Activated naive CD8-positive, alpha-beta T cell treated with anti-CD3 and anti-CD28 coated beads, Interleukin-2, amount 10 ng/mL, durations not matched to agents 7 days and 5 days (primary cell): ENCODE measurements around the gene CEP112. TPM values are rescaled to one million over a fixed set of nuclear protein-coding genes. Genes with fewer than 3 reads are reported as not detected.

Experiments used
- ATAC-seq: fragments of 150-1000 bp; cut with Tn5 transposase; one replicate; pipeline ENCODE4 v1.10.0; 2021; ENCODE audit warnings: low read depth, moderate library complexity
- POLR2A ChIA-PET: fragments of 350-600 bp; sonication (Branson Sonifier 250); formaldehyde crosslinking; loops from one replicate; lab custom pipeline; 2021; ENCODE audit warnings: antibody characterized with exemption; lab: Charles Lee
- DNase-seq: peaks from one replicate; pipeline ENCODE4 v3.0.0; 2021
- H3K27ac Mint-ChIP-seq: one replicate; pipeline ENCODE4 v1.8.0; 2022; ENCODE audit warnings: mild to moderate bottlenecking, mixed read lengths
- H3K27me3 Mint-ChIP-seq: one replicate; pipeline ENCODE4 v1.8.0; 2022; ENCODE audit warnings: mild to moderate bottlenecking, moderate library complexity, mixed read lengths
- H3K36me3 Mint-ChIP-seq: one replicate; pipeline ENCODE4 v1.8.0; 2021; ENCODE audit warnings: mild to moderate bottlenecking, mixed read lengths
- H3K4me1 Mint-ChIP-seq: one replicate; pipeline ENCODE4 v1.8.0; 2021; ENCODE audit warnings: mixed read lengths
- H3K4me3 Mint-ChIP-seq: one replicate; pipeline ENCODE4 v1.8.0; 2022; ENCODE audit warnings: mild to moderate bottlenecking, moderate library complexity, mixed read lengths
- H3K9me3 Mint-ChIP-seq: one replicate; pipeline ENCODE4 v1.8.0; 2021; ENCODE audit warnings: mixed read lengths
- total RNA-seq, 2 experiments: library from RNA; stranded (reverse); gene quantifications; one replicate each; pipeline ENCODE4 v1.2.3, GENCODE V29; 2021

CEP112 gene
- total RNA-seq, 2 experiments from 2014 or later: 2.1 to 3.8 TPM

GRCh38 chr17:65876985-65877384, 314.9 kb downstream of the CEP112 start:
- no peak for ATAC-seq
- Mint-ChIP-seq H3K4me1 (no peaks in the 10 kb centered on the region), H3K27ac (no peak overlapping the region), H3K36me3 (no peaks in the 10 kb centered on the region), H3K9me3 (peaks cover 7% of the 10 kb centered on the region), H3K4me3 (no peak overlapping the region), H3K27me3 (peaks cover 14% of the 10 kb centered on the region)
- POLR2A ChIA-PET: no interaction called here
- DNase-seq: no peak

- Mint-ChIP-seq H3K4me3 (no peak overlapping the region), H3K36me3 (no peaks in the 10 kb centered on the region), H3K4me1 (no peaks in the 10 kb centered on the region), H3K27ac (no peak overlapping the region), H3K9me3 (no peaks in the 10 kb centered on the region), H3K27me3 (peaks cover 5% of the 10 kb centered on the region)
- ATAC-seq (no peak), DNase-seq (no peak)
- POLR2A ChIA-PET: no interaction called here
Observed at GRCh38 chr17:65868881-65869280, 323.1 kb downstream of the CEP112 start.

DNA sequence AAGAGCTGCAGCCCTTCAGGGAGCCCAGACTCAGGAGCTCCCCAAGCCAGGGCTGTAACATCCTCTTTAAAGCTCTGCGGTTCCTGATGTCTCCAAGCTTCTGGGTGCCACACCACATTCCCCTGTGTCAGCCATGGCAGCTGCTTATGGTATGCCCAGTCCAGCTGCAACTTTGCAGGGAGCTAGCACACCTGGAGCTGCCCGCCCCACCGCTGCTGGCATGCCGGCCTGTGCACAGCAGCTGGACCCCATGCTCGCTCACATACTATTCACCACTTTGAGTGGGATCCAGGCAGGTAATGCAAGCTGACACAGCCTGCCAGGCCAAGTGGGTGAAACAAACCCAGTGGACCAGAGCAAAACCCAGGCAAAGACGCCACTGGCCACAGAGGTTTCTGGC, 324.9 kb downstream of the CEP112 start:
- Mint-ChIP-seq H3K36me3 (no peaks in the 10 kb centered on the region), H3K4me3 (no peak overlapping the region), H3K4me1 (no peaks in the 10 kb centered on the region), H3K27me3 (peaks cover under 1% of the 10 kb centered on the region), H3K27ac (no peak overlapping the region), H3K9me3 (no peaks in the 10 kb centered on the region)
- DNase-seq (no peak), ATAC-seq (no peak)
- POLR2A ChIA-PET: no interaction called here

- Mint-ChIP-seq H3K36me3 (no peaks in the 10 kb centered on the region), H3K9me3 (no peaks in the 10 kb centered on the region), H3K4me1 (no peaks in the 10 kb centered on the region), H3K27ac (no peak overlapping the region), H3K4me3 (no peak overlapping the region), H3K27me3 (peaks cover 6% of the 10 kb centered on the region)
- POLR2A ChIA-PET: no interaction called here
- DNase-seq: no peak
- ATAC-seq: no peak
Observed at GRCh38 chr17:65865715-65866425, 326.1 kb downstream of the CEP112 start.

DNA sequence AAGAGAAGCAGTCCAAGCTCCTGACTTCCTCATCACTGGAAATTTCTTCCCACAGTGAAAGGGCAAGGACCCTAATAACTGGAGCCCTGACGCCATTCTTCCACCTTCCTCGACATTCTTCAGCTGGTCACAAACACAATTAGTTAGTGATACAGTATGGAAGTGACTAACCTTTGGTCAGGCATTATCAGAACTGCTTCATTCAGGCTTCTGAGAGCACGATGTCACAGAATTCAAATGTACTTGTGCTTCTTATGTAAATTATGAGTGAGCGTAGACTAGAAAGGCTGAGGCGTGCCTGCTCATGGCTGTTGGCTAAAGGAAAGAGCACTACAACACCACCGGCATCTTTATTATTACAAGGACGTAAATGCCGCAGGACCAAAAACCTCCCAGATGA, 327.5 kb downstream of the CEP112 start:
- no peaks in the 10 kb centered on the region for H3K9me3 Mint-ChIP-seq
- no peaks in the 10 kb centered on the region for H3K4me1 Mint-ChIP-seq
- no peak overlapping the region for H3K27ac Mint-ChIP-seq
- POLR2A ChIA-PET: no interaction called here
- H3K36me3 Mint-ChIP-seq: no peaks in the 10 kb centered on the region
- DNase-seq (no peak), ATAC-seq (no peak)
- H3K27me3 Mint-ChIP-seq: peaks cover 11% of the 10 kb centered on the region
- H3K4me3 Mint-ChIP-seq: no peak overlapping the region

DNA sequence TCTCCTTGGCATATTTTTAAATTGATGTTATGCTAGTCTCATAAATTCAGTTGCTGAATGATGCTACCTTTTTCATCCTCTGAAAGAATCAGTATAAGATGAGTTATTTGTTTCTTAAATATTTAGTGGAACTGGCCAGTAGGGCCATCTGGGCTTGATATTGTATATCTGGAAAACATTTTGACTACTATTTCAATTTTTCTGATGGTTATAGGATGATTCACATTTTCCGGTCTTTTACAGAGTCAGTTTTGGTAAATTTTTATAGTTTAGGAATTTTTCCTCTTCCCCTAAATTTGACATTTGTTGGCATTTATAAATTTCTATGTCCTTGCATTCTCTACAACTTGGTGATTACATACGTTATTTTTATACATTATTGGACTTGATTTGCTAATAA, 334.2 kb downstream of the CEP112 start:
- no peak overlapping the region for H3K4me3 Mint-ChIP-seq
- no peak for DNase-seq
- no peaks in the 10 kb centered on the region for H3K36me3 Mint-ChIP-seq
- H3K4me1 Mint-ChIP-seq: no peaks in the 10 kb centered on the region
- ATAC-seq: no peak
- H3K27ac Mint-ChIP-seq: no peak overlapping the region
- H3K9me3 Mint-ChIP-seq: no peaks in the 10 kb centered on the region
- H3K27me3 Mint-ChIP-seq: peaks cover 11% of the 10 kb centered on the region
- POLR2A ChIA-PET: no interaction called here

GRCh38 chr17:65856865-65857264, 335.1 kb downstream of the CEP112 start:
- no peak for ATAC-seq
- no peaks in the 10 kb centered on the region for H3K4me1 Mint-ChIP-seq
- no peaks in the 10 kb centered on the region for H3K36me3 Mint-ChIP-seq
- DNase-seq: no peak
- no peaks in the 10 kb centered on the region for H3K9me3 Mint-ChIP-seq
- H3K27me3 Mint-ChIP-seq: peaks cover 9% of the 10 kb centered on the region
- no peak overlapping the region for H3K4me3 Mint-ChIP-seq
- POLR2A ChIA-PET: no interaction called here
- no peak overlapping the region for H3K27ac Mint-ChIP-seq

DNA sequence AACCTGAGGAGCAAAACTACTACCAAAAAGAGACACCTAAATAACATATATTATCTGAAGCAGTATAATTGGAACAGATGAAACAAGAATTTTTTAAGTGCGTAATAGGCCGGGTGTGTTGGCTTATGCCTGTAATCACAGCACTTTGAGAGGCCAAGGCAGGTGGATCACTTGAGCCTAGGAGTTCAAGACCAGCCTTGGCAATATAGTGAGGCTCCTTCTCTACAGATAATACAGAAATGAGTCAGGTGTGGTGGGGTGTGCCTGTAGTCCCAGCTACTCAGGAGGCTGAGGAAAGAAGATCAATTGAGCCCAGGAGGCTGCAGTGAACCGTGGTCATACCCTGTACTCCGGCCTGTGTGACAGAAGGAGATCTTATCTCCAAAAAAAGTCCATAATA, 336.3 kb downstream of the CEP112 start:
- ATAC-seq (no peak), DNase-seq (no peak)
- Mint-ChIP-seq H3K4me1 (no peaks in the 10 kb centered on the region), H3K9me3 (no peaks in the 10 kb centered on the region), H3K27ac (no peak overlapping the region), H3K27me3 (peaks cover 3% of the 10 kb centered on the region), H3K36me3 (no peaks in the 10 kb centered on the region), H3K4me3 (no peak overlapping the region)
- POLR2A ChIA-PET: no interaction called here

DNA sequence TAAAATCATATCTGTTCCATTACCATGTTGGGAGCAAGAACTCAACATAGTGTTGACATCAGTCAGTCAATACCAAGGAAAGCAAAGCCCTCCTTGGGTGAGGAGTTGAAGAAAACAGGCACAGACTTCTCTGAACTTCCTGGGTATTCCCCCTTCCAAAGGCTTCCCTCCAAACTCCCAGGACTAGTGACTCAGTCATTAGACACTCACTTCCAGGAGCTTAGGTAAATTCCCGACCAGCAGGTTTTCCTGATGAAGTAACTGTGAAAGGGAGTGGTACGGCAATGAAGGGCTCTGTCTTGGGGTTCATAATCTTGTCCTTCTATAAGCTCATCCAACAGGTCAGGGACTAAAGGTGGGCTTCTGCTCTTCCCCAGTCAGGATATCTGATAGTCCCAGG, 336.7 kb downstream of the CEP112 start:
- ATAC-seq (no peak), DNase-seq (no peak)
- H3K4me3 Mint-ChIP-seq: no peak overlapping the region
- H3K27me3 Mint-ChIP-seq: peaks cover 2% of the 10 kb centered on the region
- no peaks in the 10 kb centered on the region for H3K4me1 Mint-ChIP-seq
- no peak overlapping the region for H3K27ac Mint-ChIP-seq
- H3K36me3 Mint-ChIP-seq: no peaks in the 10 kb centered on the region
- POLR2A ChIA-PET: no interaction called here
- H3K9me3 Mint-ChIP-seq: no peaks in the 10 kb centered on the region

DNA sequence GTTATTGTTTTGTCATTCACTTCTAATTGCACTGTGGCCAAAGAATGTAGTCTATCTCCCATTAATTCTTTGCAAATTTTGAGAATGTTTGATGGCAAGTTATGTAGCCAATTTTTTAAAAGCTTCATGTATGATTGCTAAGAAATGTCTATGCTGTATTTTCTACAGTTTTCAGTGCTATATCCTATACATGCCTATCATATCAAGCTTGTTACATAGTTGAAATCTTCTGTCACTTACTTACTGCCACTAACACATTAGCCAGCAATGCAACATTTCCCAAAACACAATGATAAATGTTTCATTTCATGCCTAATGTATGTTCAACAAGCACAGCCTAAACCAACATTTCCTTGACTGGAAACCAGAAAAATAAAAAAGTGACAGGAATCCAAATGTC, 338.1 kb downstream of the CEP112 start:
- DNase-seq (no peak), ATAC-seq (no peak)
- no peaks in the 10 kb centered on the region for H3K9me3 Mint-ChIP-seq
- no peaks in the 10 kb centered on the region for H3K36me3 Mint-ChIP-seq
- H3K4me1 Mint-ChIP-seq: no peaks in the 10 kb centered on the region
- no peak overlapping the region for H3K4me3 Mint-ChIP-seq
- no peak overlapping the region for H3K27ac Mint-ChIP-seq
- no peaks in the 10 kb centered on the region for H3K27me3 Mint-ChIP-seq
- POLR2A ChIA-PET: no interaction called here

DNA sequence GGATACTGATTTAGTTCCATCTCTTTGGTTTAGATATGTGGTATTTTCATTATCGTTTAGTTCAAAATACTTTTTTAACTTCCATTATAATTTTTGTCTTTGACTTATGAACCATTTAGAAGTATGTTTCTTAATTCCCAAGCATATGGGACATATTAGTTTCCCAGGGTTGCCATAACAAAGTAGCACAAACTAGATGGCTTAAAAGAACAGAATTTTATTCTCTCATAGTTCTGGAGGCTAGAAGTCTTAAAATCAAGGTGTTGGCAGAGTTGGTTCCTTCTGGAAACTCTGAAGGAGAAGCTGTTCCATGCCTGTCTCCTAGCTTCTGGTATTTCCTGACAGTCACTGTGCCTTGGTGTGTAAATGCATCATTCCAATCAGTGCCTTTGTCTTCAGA, 339.0 kb downstream of the CEP112 start:
- no peak overlapping the region for H3K4me3 Mint-ChIP-seq
- POLR2A ChIA-PET: no interaction called here
- no peaks in the 10 kb centered on the region for H3K36me3 Mint-ChIP-seq
- no peak overlapping the region for H3K27ac Mint-ChIP-seq
- DNase-seq (no peak), ATAC-seq (no peak)
- H3K27me3 Mint-ChIP-seq: no peaks in the 10 kb centered on the region
- no peaks in the 10 kb centered on the region for H3K4me1 Mint-ChIP-seq
- H3K9me3 Mint-ChIP-seq: no peaks in the 10 kb centered on the region

DNA sequence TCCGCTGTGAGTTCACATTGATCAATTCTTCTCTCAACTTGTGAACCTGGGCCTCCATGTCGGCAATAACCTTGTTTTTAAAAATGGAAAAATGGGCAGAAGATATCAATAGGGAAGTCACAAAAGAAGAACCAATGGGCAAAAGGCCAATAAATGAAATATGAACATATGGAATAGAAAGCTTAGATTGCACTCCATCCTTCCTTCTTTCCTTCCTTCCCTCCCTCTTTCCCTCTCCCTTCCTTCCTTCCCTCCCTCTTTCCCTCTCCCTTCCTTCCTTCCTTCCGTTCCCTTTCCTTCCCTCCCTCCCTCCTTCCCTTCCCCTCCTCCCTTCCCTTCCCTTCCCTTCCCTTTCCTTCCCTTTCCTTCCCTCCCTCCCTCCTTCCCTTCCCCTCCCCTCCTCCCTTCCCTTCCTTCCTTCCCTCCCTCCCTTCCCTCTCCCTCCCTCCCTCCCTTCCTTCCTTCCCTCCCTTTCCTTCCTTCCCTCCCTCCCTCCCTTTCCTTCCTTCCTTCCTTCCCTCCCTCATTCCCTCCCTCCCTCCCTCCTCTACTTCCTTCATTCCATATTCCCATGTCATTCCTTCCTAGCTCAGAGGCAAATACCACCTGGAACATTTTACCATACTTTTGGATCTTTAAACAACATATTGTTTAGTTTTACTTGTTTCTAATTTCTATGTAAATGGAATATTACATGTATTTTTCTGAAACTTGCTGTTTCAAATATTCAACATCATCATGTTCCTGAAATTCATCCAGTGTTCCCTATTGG, 339.8 kb downstream of the CEP112 start:
- no peak for ATAC-seq
- no peaks in the 10 kb centered on the region for H3K9me3 Mint-ChIP-seq
- POLR2A ChIA-PET: no interaction called here

GRCh38 chr17:65850486-65850885, 341.4 kb downstream of the CEP112 start:
- no peak overlapping the region for H3K27ac Mint-ChIP-seq
- H3K4me3 Mint-ChIP-seq: no peak overlapping the region
- no peak for ATAC-seq
- POLR2A ChIA-PET: no interaction called here
- H3K27me3 Mint-ChIP-seq: no peaks in the 10 kb centered on the region
- no peaks in the 10 kb centered on the region for H3K4me1 Mint-ChIP-seq
- H3K9me3 Mint-ChIP-seq: no peaks in the 10 kb centered on the region
- H3K36me3 Mint-ChIP-seq: no peaks in the 10 kb centered on the region
- no peak for DNase-seq

More for the DNA sequence above, 339.8 kb downstream of the CEP112 start:
- no peak for DNase-seq
- no peaks in the 10 kb centered on the region for H3K27me3 Mint-ChIP-seq
- H3K4me3 Mint-ChIP-seq: no peak overlapping the region
- no peaks in the 10 kb centered on the region for H3K36me3 Mint-ChIP-seq
- no peaks in the 10 kb centered on the region for H3K4me1 Mint-ChIP-seq
- H3K27ac Mint-ChIP-seq: no peak overlapping the region

- Mint-ChIP-seq H3K36me3 (no peaks in the 10 kb centered on the region), H3K4me3 (no peak overlapping the region), H3K4me1 (no peaks in the 10 kb centered on the region), H3K9me3 (no peaks in the 10 kb centered on the region), H3K27ac (no peak overlapping the region), H3K27me3 (no peaks in the 10 kb centered on the region)
- POLR2A ChIA-PET: no interaction called here
- ATAC-seq: no peak
- no peak for DNase-seq
Observed at GRCh38 chr17:65848751-65849150, 343.2 kb downstream of the CEP112 start.
